HG03060 (cell line): ENCODE results near the gene SSC5D.

Experiments
- ATAC-seq: cut with Tn5 transposase; IDR thresholded peaks from one replicate; pipeline ENCODE4 v1.9.1; 2021; ENCODE audit warnings: low read depth, moderate number of reproducible peaks; ENCODE audit not compliant: unreplicated experiment

Gene SSC5D

DNA sequence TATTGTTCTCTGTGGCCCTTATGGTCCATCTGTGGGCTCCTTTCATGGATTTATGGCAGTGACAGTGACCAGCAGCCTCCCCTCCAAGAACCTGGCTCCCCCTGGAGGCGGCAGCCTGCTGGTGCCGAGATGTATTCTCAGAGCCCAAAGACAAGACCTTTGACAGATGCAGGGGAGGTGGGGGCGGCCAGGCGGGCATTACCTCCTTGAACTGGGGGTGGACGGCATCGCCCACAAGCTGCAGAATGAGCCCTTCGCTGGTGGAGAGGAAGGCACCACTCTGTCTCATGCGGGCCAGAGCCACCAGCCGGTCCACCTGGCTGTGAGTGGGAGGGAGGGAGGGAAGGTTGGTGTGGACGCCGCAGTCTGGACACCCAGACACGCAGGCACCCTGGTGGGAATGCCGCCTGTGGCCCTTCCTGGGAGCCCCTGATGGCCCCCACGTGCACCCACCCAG is 33.4 kb upstream of the SSC5D start:
- ATAC-seq, result no peak

DNA sequence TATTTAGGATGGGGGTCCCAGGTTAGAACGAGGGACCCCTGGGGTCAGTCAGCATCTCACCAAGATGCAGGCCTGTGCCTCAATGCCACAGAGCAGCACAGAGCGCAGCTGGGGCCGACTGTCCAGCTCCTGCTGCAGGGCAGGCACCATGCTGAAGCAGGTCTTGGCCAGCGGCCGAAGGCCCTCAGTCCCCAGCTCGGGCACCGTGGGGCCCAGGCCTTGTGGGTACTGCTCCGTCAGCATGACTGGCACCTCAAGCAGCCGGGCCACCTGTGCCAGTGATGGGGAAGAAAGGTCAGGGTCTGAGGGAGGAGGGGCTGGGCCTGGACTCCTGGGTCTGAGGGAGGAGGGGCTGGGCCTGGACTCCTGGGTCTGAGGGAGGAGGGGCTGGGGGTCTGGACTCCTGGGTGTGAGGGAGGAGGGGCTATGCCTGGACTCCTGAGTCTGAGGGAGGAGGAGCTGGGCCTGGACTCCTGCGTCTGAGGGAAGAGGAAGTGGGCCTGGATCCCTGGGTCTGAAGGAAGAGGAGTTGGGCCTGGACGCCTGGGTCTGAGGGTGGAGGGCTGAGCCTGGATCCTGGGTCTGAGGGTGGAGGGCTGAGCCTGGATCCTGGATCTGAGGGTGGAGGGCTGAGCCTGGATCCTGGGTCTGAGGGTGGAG is 32.5 kb upstream of the SSC5D start:
- no peak for ATAC-seq

- no peak for ATAC-seq
These were observed 31.9 kb upstream of the SSC5D start for GRCh38 chr19:55456347-55456746.

GRCh38 chr19:55457683-55458457 is 30.4 kb upstream of the SSC5D start:
- ATAC-seq, result no peak

- no peak for ATAC-seq
These were observed 28.7 kb upstream of the SSC5D start for GRCh38 chr19:55459551-55459949.

DNA sequence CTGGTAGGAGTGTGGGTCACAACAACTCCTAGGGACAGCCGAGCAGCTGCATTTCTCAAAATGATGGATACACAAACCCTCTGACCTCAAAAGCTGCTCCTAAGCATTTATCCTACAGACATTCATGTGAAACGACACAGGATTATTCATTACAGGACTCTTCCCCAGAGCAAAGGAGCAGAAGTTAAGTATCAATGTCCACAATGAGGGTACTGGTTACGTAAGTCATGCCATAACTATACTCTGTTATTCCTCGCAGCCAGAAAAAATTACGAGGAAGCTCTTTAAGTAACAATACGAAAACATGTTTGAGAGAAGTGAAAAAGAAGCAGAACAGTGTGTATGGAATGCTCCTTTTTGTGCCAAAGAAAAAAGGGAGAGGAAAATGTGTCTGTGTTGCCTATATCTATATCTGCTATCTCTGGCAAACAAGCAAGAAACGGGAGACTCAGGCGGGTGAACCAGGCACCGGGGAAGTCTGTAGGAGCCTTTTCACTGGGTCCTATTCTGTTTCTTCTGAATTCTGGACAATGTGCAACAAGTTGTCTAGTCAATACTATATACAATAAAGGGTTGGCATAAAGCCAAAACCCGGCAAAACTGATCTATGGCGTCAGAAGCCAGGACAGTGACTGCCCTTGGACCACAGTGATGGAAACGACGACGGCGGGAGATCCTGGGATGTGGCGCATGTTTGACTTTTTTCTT is 28.1 kb upstream of the SSC5D start:
- no peak for ATAC-seq

- no peak for ATAC-seq
These were observed 27.5 kb upstream of the SSC5D start for GRCh38 chr19:55460670-55461258.

- ATAC-seq, result peak; percentile 76
These were observed 26.8 kb upstream of the SSC5D start, which contains the start of gene ISOC2 for GRCh38 chr19:55461259-55461973. Gene ISOC2 (minus strand): TSS chr19:55461642. CDS start chr19:55456486, 5,156 bp downstream.

DNA sequence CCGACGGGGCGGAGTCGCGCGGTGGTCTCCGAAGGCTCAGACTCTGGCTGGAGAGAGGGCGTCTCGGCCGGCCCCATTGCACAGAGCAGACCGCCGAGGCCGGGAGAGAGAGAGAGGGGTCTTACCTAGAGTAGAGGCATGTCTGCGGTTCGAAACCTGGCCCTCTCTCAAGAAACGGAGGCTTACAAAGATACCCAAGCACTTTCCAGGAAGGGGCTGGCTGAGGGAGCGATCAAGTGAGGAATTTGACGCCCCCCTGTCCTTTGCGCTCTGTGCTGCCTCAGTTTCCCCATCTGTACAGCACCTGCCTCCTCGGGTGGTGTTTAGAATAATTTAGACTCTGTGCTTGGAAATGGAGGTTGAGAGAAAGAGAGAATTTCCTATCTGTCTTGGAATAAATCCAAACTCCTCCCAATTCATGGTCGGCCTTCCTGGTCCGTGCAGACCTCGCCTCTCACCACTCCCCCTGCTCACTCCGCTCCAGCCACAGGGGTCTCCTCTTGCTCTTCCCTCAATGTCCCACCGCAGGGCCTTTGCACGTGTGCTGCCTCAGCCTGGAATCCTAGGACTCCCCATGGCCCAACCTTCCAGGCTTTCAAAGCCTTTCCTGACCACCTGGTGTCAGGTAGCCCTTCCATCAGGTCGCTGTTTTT is 26.1 kb upstream of the SSC5D start:
- ATAC-seq, result no peak

- ATAC-seq, result no peak
These were observed 25.5 kb upstream of the SSC5D start for GRCh38 chr19:55462722-55463121.

DNA sequence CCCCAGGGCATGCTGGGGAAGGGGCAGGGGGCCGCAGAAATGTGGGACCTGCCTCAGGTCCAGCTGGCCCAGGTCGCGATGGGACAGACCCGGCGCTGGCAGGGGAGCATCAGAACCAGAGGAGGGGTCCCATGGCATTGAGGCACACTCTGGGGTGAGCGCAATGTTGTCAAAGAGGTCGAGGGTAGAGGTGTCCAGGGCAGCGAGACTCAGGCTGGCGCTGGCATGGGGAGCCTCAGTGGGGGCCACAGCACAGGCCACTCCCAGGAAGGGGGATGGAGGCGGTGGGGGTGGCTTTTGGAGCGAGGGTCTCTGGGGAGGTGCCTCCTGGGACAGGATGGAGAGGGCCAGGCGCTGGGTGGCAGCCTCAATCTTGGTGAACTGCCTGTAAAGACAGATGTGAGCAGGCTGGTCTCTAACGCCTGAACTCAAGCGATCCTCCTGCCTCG is 24.6 kb upstream of the SSC5D start:
- ATAC-seq, result no peak

DNA sequence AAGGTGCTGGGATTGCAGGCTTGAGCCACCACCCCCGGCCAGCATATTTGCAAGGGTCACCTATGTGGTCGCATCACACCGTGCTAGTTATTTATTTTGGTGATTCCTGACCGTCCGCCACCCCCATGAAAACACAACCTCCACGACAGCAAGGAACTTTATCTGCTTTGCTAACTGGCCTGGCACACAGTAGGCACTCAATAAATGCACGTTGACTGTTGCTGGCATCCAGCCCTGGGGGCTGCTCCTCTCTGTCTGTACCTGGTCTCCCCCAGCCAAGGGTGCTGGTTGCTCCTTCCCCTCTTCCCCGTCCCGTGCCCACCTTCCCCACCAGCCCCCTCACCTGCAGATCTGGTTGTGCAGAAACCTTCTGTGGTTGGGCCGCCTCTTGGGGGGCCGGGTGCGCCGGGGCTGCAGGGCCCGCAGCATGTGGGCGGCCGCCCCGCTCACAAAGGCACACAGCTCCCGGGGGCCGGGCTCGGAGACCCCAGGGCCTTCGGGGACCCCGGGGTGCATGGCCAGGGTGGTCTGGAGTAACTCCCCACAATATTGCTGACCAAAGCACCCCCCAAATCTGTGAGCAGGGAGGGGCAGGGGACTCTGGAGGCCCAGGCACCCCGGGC is 24.1 kb upstream of the SSC5D start:
- ATAC-seq, result no peak

- no peak for ATAC-seq
These were observed 23.6 kb upstream of the SSC5D start, which contains the start of gene C19orf85 for GRCh38 chr19:55464662-55465054. Gene C19orf85 (minus strand): TSS chr19:55464751. CDS start chr19:55464554, 197 bp downstream.

GRCh38 chr19:55465460-55466240 is 22.6 kb upstream of the SSC5D start:
- no peak for ATAC-seq

DNA sequence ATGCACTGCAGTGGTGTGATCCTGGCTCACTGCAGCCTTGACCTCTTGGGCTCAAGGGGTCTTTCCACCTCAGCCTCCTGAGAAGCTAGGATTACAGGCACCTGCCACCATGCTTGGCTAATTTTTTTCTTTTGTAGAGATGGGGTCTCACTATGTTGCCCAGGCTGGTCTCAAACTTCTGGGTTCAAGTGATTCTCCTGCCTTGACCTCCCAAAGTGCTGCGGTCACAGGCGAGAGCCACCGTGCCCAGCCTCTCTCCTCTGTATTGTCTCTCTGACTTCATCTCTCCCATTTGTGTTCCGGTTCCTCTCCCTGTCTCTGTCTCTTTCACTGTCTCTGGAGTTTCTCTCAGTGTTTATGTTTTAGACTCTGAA is 22.0 kb upstream of the SSC5D start:
- no peak for ATAC-seq

DNA sequence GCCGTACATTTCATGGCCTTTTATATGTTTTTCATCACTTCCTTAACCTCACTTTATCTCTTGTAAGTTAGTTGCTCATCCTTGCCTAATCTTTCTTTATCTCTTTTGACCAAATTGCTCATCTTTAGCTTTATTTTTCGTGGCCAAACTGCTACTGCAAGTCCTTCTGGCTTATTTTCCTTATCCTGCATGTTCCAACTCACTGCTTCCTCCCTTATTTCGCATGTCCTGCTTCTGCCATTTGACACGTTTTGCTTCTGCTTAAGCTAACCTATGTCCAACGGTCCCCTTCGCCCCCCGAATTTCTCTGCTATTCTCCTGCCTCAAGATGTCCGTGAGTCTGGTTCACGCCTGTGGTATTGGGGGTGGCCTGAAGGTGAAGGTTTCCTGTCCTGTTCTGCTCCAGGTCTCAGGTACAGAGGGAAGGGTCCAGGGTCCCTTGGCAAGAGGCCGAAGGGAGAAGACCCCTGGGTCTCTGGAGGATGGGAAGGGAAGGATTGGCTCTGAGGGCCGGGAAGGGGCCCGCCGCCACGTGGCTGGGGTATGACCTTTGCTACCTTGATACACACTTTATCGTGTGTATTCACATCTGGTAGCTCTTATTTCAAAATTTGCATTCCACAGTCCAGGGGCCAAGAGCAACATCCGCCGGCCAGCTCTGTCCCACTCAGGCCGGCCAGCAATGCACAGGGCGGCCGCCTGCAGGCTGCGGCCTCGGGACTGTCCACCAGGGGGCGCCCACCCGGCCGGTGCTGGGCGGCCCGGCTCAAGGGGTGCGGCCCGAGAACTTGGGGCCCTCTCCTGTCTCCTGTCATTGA is 20.8 kb upstream of the SSC5D start:
- no peak for ATAC-seq

DNA sequence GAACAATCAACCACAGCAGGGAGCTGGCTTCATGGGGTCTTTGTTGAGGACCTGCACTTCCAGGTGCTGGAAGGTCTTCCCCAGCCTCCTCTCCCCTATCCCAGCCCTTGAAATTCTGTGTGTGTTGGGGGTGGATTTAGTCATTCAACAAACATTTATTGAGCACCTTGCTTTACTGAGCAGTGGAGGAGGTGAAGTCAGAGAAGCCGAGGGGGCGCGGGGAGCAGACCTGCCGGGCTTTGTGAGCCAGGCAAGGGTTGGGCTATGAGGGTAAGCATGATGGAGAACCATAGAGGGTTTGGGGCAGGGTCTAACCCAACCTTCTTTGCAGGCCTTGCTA is 20.2 kb upstream of the SSC5D start:
- no peak for ATAC-seq

- ATAC-seq, result no peak
These were observed 17.0 kb upstream of the SSC5D start for GRCh38 chr19:55471266-55471665.
